H4 (cell line): Measurements from ENCODE around the gene PTPRN2. TPM values are rescaled to one million over a fixed set of nuclear protein-coding genes. Genes with fewer than 3 reads are reported as not detected.
A peak's percentile ranks its signal among the peaks of the same experiment; 100 is the strongest.
"Not testable (repeated sequence)": the region's sequence is repeated elsewhere in the genome, so short reads cannot be mapped to it uniquely, and the experiment has no call there.

Source experiments
- DNase-seq: peaks from one replicate; pipeline ENCODE4 v3.0.0-alpha.2; 2015; ENCODE audit warnings: low spot score
- total RNA-seq: library from RNA; depleted of rRNA; stranded (reverse); fragments of >200 nt; shearing (Covaris generic); gene quantifications from 2 replicates; pipeline ENCODE4 v1.2.3, GENCODE V29; 2014

Gene PTPRN2
- total RNA-seq, 1 experiment from 2014 or later = 0.97 TPM

DNA sequence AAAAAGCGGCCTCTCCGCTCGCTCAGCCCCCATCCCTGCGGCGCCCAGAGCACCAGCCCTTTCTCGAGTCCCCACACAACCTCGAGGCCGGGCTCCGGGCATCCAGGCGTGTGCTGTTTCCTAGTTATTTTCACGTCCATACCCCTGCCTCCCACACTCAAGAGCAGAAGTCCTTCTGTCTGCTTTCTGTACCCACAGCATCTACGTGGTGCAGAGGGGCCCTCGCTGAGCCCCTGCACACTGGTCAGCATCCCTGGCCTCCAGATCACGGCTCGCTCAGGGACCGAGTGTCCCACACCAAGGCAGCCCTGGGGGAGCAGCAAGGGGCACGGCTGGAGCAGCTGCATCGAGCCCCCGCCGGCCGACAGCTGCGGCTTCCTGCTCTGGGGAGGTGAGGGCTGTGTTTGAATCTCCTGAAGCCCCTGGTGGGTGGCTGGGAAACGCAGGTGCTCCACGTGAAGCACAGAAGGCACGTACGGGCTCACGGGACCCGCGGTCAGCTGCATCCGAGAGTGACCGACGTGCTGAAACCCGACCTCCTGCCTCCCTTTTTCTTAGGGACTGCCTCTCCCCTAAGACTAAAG is 917.8 kb downstream of the PTPRN2 start:
- DNase-seq = no peak

DNA sequence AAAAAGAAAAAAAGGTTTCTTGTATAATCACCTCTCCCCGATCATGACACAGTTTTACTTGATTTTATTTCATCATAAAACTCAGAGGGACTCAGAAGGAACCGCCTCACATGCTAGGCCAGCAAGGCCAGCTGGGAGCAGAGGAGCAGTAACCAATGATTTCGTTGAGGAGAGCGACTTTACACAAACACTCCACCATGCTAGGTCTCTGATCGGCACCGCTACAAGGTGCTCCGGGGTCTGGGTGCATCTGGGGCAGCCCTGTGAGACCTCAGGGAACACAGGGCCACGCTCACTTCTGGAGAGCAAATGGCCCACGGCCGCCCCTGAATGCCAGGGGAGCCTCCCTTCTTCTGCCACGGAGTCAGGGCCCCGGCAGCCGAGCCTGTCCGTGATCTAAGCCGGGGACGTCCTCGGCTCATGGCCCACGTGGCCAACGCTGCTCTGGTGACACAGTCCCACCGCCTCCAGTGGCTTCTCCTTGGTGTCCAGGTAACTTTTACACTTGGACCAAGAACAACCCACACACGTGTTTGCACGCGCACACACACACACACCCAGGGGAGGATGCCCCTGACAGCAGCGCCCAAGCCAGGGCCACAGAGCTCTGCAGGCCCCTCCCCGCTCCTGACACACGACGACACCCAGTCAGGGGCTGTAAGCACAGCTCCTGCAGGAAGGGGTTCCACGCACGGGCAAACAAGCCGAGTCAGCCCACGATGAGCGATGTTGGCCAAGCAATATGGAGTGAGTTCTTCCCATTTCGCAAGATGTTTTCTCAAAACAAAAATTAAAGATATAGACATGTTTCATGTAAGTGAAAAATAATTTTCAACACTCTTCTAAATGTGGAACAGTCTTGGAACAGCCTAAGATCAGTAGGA is 918.5 kb downstream of the PTPRN2 start:
- no peak for DNase-seq

- DNase-seq = no peak
Observed at GRCh38 chr7:157668221-157668883, 919.3 kb downstream of the PTPRN2 start.

GRCh38 chr7:157667731-157668130 is 919.9 kb downstream of the PTPRN2 start:
- no peak for DNase-seq

- DNase-seq = no peak
Observed at GRCh38 chr7:157667261-157667660, 920.4 kb downstream of the PTPRN2 start.

DNA sequence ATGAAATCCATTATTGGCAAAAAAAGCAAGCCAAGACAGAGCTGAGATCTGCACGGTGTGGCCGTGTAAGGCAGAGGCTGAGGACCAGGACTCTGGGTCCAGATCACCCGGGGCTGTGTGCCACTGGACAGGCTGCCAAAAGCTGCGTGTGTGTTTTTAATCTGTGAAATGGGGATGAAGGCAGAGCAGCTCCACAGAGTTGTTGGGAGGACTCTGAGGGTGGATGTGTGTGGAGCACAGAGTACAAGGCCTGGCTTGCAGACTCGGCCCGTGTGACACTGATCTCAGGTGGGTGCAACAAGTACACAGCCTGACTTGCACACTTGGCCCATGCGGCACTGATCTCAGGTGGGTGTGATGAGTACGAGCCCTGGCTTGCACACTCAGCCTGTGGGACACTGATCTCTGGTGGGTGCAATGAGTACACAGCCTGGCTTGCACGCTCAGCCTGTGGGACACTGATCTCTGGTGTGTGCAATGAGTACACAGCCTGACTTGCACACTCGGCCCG is 921.0 kb downstream of the PTPRN2 start:
- no peak for DNase-seq

GRCh38 chr7:157665634-157665988 is 922.0 kb downstream of the PTPRN2 start:
- not testable (repeated sequence) for DNase-seq

GRCh38 chr7:157664871-157665633 is 922.6 kb downstream of the PTPRN2 start:
- DNase-seq = no peak

- no peak for DNase-seq
Observed at GRCh38 chr7:157664034-157664433, 923.6 kb downstream of the PTPRN2 start.

- DNase-seq = peak; percentile 71
Observed at GRCh38 chr7:157662981-157663716, 924.5 kb downstream of the PTPRN2 start.

DNA sequence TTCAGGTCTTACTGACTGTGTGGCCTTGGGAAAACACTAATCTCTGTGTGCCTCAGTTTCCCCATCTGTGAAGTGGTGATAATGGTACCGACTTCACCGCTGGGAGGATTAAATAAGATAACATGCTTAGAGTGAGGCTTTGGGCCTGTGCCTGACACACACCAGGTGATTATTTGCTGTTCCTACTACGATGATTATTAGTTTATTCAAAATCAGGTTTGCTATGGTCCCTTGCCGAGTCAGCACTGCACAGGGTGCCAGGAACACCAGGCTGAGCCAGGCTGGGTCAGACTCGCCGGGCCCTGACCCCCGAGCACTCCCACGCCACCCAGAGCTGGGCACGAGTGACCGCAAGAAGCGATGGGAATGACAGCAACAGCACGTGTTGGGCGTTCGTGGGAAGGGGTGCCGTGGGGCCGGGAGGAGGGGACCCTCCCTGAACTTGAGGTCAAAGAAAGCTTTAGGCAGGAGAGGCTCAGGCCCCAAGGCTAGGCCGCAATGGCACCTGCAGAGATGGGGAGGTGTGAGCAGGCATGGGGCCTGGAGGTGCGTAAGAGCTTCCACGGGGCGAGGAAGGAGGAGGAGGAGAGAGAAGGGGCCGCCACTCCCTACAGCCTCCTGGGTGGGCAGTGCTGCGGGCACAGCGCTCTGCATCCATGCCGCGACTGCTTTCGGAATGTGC is 925.4 kb downstream of the PTPRN2 start:
- no peak for DNase-seq

DNA sequence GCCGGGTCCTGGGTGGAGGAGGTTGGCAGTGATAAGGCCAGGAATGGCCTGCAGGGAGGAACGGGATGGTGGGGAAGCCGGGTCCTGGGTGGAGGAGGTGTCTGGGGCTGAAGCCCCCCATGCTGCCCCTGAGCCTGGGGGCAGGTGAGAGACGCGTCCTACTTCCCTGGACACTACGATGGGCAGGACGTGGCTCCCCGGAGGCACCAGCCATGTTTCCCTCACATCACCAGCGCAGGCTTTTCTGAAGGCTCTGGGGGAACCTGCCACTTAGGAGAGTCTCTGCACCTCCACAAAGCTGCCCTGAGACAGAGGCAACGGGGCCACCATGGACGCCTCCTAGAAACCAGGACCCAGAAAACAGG is 926.0 kb downstream of the PTPRN2 start:
- no peak for DNase-seq

DNA sequence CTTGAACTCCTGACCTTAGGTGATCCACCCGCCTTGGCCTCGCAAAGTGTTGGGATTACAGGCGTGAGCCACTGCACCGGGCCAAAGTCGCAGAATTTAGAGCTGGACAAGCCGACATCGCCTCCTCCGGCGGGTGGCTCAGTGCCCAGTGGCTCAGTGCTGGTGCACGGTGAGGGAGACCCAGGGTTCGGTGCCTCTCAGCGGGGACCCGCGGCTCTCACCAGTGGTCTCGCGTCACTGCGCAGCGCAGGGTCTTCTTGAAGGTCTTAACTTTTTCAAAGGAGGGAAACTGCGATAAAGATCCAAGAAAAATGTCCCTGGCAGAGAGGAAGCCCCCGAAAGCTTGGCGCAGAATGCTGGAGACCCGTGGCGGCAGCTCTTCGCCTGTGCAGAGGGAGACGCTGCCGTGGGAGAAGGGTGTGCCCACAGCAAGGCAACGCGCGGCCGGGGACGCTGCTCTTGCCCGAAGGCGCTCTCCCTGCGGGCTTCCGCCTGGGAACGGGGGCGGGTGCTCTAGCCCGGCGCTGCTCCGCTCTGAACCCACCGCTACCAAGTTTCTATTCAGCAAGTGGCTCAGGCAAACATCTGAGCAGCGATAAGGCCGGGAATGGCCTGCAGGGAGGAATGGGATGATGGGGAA is 926.5 kb downstream of the PTPRN2 start:
- no peak for DNase-seq

DNA sequence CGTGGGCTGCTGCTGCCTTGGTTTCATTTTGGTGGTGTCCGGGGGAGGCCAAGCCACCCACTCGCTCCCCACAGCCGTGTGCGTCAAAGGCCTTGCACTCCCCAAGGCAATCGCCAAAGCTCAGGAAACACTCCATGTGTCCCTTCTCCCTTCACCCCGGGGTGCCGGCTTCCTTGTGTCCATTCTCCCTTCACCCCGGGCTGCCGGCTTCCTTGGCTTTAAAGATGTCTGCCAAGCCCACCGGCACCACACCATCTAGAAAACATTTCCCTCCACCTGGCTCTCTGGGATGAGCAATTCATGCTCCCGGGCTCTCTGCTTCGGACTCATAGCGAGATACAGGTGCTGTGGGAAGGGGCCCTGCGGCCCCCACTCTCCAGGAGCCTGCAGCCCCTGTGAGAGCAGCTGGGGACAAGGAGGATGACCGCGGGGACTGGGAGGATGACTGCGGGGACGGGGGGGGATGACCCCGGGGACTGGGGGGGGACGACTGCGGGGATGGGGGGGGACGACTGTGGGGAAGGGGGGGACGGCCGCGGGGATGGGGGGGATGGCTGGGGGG is 928.7 kb downstream of the PTPRN2 start:
- DNase-seq = no peak

DNA sequence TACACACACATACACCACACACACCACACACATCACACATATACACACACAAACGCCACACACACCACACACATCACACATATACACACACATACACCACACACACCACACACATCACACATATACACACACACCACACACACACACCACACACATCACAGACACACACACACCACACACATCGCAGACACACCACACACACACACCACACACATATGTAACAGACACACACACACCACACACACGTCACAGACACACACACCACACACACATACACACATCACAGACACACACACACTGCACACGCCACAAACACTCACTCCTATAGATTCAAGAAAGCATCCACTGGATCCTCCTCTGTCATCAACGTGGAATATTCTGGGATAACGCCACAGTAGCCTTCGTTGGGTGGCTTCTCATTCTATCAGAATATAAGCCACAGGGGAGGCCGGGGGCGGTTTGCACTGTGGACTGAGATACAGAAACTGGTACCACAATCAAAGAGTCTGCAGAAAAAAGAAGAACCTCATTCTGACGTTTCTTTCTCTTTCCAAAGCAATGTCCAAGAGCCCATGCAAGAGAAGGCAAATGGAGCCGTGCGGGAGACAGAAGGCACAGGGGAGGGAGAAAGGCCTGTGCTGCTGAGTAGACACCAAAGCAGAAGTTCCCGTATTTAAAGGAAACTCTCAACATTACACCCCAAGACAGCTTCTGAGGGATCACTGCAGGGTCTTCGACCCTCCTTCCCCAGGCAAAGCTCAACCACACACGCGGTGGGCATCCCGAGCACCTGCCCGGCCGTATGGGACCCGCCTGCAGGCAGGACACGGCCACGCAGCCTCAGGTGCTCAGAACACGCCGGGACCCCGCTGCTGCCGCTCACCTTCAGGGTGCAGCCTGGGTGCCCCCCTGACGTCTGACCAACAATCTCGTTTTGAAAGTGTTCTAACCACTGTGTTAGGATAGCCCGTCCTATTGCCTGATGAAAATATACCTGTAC is 929.6 kb downstream of the PTPRN2 start:
- DNase-seq = no peak

- DNase-seq = no peak
Observed at GRCh38 chr7:157656195-157656769, 931.3 kb downstream of the PTPRN2 start.

DNA sequence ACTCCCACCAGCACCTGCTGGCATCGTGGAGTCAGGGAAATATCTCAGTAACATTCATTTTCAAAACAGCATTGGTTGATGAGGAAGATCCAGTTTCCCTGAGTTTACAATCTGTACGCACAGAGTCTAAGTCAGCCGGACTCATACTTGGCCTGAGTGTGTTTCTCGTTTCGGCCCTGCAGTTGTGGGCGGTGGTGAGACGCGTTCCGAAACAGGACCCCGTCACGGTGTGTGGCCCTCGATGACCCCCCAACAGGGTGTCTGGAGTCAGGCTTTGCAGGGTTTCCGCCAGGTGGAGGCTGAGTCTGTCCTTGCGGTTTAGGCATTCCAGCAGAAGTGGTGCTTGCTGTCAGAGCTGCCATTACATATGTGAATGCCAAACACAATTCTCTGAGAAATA is 933.3 kb downstream of the PTPRN2 start:
- DNase-seq = no peak

DNA sequence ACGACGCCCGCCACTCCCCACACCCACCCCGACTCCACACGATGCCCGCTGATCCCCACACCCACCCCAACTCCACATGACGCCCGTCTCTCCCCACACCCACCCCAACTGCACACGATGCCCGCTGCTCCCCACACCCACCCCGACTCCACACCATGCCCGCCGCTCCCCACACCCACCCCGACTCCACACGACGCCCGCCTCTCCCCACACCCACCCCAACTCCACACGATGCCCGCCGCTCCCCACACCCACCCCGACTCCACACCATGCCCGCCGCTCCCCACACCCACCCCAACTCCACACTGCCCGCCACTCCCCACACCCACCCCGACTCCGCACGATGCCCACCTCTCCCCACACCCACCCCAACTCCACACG is 933.8 kb downstream of the PTPRN2 start:
- no peak for DNase-seq
